DMS79 (cell line): Measurements from ENCODE around the gene KCNIP3.
"Not testable (repeated sequence)": the region's sequence is repeated elsewhere in the genome, so short reads cannot be mapped to it uniquely, and the experiment has no call there.

Source experiments
- DNase-seq: peaks from one replicate; lab custom pipeline; 2025; lab: John Stamatoyannopoulos, UW

KCNIP3 gene

GRCh38 chr2:95348609-95349567 lies 51.7 kb downstream of the KCNIP3 start:
- DNase-seq: no peak

- no peak for DNase-seq
These were observed 52.6 kb downstream of the KCNIP3 start for GRCh38 chr2:95349568-95350322.

- DNase-seq: no peak
These were observed 53.2 kb downstream of the KCNIP3 start for GRCh38 chr2:95350368-95350767.

GRCh38 chr2:95350774-95351597 lies 53.8 kb downstream of the KCNIP3 start:
- no peak for DNase-seq

GRCh38 chr2:95351598-95351915 lies 54.4 kb downstream of the KCNIP3 start:
- no peak for DNase-seq

- DNase-seq: no peak
These were observed 55.3 kb downstream of the KCNIP3 start for GRCh38 chr2:95352310-95353054.

GRCh38 chr2:95353055-95353575 lies 56.0 kb downstream of the KCNIP3 start:
- DNase-seq: no peak

GRCh38 chr2:95353613-95354468 lies 56.7 kb downstream of the KCNIP3 start:
- DNase-seq: no peak

GRCh38 chr2:95354469-95354901 lies 57.3 kb downstream of the KCNIP3 start:
- DNase-seq: no peak

- no peak for DNase-seq
These were observed 57.8 kb downstream of the KCNIP3 start for GRCh38 chr2:95354925-95355324.

GRCh38 chr2:95355486-95355885 lies 58.3 kb downstream of the KCNIP3 start:
- DNase-seq: not testable (repeated sequence)

GRCh38 chr2:95356821-95357700 lies 59.9 kb downstream of the KCNIP3 start:
- no peak for DNase-seq

- DNase-seq: no peak
These were observed 60.7 kb downstream of the KCNIP3 start for GRCh38 chr2:95357717-95358280.

- no peak for DNase-seq
These were observed 61.9 kb downstream of the KCNIP3 start for GRCh38 chr2:95359031-95359430.

GRCh38 chr2:95359501-95359930 lies 62.4 kb downstream of the KCNIP3 start:
- no peak for DNase-seq

- DNase-seq: no peak
These were observed 64.3 kb downstream of the KCNIP3 start for GRCh38 chr2:95361216-95361980.

GRCh38 chr2:95362486-95362885 lies 65.3 kb downstream of the KCNIP3 start:
- no peak for DNase-seq

- no peak for DNase-seq
These were observed 69.4 kb downstream of the KCNIP3 start for GRCh38 chr2:95366514-95366913.
